Suppressor macrophage treated with lipopolysaccharide for 1 hour (primary cell): ENCODE results near the gene NR2F1-AS1.

Experiments
- DNase-seq, 3 donors: peaks; one replicate each; pipeline ENCODE4 v3.0.0-alpha.2; 2020 to 2022

The NR2F1-AS1 gene

DNA sequence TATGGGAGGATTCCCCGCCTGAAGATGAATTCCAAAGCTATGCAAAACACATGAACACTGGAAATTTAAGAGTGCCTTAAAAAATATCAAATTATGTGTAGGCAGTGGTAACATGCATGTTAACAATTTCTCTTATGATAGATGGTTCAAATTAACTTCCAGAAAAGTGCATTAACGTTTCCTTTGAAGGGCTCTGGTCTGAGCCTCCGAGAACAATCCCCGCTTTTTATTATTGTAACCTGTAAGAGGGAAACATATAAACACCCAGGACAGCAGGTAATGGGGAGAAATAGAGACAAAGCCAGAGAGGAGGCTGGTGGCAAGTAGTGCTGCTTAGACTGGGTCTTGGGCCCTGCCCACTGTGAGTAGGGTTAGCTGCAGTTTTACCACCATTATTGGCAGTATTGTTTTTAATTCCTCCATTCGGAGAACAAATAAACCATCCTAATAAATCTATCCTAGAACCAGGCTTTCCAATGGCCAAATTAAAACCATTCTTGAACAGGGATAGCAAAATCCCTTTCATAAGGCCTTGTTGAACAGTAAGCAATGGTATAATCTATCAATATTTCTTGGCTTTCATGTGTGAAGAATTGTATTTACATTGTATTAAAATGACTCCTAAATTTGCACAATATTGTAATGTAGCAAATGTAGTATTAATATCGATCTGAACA is 8.3 kb upstream of the NR2F1-AS1 start:
- DNase-seq: no peak

DNA sequence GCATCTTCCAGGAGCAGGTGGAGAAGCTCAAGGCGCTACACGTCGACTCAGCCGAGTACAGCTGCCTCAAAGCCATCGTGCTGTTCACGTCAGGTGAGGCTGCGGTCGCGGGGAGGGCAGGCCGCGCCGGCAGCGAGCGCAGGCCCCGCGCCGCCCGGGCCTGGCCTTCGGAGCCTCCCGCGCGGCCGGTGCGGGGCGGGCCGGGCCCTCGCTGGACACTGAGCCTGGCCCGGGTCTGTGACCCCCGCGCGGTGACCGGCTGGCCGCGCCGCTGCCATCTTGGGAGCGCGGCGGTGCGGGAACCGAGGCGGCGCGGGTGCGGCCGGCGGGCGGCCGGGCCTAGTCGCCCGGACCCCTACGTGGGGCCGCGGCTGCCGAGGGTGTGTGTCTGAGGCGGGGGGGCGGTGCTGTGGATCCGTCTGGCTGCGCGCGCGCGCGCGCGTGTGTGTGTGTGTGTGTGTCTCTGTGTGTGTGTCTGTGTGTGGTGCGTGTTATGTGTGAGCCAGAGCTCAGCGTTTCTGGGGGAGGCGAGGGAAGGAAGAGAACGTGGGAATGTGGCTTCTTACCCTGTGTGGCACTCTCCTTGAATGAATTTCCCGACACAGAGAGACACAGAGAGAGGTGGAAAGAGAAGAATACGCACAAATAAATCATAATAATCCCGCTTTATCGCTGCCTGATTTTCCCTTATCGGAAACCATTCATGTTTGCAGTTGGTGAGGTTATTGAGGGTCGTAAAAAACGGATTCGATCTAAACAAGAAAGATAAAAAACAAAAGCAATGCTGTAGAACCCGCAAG is 7.5 kb upstream of the NR2F1-AS1 start:
- DNase-seq: no peak

DNA sequence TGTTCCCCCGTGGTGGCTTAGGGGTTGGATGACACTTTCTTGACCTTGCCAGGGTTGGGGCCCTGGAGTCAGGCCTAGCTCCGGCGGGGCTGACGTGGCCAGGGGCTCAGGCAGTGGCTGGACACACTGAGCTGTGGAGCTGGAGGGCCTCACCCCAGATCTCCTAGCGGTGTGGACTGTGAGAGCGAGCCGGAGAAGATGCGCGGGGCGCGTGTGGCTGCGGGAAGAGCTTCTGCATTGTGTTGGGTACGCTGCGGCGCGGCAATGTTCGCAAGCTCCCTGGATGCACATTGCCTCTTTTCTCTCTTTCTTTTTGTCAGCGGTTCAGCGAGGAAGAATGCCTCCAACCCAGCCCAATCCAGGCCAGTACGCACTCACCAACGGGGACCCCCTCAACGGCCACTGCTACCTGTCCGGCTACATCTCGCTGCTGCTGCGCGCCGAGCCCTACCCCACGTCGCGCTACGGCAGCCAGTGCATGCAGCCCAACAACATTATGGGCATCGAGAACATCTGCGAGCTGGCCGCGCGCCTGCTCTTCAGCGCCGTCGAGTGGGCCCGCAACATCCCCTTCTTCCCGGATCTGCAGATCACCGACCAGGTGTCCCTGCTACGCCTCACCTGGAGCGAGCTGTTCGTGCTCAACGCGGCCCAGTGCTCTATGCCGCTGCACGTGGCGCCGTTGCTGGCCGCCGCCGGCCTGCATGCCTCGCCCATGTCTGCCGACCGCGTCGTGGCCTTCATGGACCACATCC is 6.8 kb upstream of the NR2F1-AS1 start:
- DNase-seq: no peak

DNA sequence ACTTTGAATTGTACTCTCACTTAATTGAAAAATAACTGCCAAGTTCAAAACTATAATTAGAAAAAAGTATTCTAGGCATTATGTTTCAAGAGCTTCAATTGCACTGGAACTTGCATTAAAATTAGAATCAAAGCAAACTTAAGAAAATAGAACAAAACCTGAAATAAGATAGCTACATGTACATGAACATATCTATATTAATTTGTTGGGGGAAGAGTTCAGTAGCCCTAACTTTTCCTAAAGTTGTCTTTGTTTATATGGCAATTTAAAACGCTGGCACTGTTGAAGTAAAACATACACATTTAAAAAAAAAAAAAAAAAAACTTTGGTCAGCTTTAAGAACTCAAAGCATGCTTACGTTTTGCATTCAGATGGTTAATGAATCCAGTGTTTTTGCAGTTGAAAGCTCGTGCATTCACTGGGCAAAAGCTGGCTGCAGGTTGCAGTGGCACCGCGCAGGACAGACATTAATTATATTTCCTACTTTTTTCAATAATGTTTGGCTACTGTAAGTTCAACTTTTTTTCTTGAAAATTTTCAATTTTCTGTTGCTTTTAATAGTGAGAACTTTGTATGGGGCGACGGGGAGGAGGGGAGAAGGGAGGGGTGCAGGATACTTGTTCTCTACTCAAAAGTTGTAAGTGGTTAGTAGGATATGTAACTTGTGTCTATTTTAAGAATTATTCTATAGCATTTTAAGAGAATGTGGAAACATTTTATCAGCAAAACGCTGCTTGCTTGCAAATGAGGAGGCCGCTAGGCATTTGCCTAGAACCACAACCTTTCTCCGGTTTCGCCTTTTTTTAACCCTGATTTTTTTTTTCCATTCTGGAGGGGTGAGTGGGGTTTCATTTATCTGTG is 5.9 kb upstream of the NR2F1-AS1 start:
- DNase-seq: no peak

DNA sequence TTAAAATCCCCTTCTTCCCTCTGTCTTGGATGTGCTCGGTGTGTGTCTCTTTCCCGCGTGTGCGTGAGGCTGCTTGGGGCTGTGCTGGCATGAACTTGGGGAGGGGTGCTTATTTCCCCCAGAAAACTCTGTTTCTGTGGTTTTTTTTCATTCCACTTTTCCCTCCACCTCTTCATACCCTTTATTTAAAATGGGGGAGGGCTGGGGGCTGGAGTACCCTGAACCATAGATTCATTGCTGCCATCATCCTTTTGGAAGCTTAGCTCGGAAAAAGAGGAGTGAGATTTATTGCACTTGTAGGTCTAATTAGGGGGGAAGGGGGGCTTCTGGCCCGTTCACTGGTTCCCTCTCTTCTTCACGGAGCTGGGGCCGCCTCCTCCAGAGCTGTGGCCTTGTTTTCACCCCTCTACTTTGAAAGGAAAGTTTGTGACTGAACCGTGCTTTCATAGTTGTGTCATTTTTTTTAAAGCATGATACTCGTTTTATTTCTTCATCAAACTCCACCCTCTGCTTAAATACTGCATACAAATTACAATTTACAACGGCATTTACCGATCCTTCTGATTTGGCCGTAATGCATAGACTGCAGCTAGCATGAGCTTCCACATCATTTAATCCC is 4.9 kb upstream of the NR2F1-AS1 start:
- DNase-seq: no peak

DNA sequence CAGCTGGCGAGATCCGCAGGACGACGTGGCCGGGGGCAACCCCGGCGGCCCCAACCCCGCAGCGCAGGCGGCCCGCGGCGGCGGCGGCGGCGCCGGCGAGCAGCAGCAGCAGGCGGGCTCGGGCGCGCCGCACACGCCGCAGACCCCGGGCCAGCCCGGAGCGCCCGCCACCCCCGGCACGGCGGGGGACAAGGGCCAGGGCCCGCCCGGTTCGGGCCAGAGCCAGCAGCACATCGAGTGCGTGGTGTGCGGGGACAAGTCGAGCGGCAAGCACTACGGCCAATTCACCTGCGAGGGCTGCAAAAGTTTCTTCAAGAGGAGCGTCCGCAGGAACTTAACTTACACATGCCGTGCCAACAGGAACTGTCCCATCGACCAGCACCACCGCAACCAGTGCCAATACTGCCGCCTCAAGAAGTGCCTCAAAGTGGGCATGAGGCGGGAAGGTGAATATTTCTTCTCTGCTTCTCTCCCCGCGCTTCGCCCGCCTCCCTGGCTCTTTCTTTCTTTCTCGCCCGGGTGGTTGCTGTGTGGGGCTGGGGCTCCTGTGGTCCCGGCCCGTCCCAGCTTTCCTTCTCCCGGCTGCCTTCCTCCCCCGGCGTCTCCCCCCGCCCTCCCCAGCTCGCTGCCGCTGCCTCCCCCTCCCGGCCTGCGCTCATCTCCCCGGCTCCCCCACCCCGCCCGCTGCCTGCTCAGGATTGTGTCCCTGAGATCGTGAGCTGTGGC is 4.2 kb upstream of the NR2F1-AS1 start:
- DNase-seq: peak in 1 of 3 donors; percentile 34

DNA sequence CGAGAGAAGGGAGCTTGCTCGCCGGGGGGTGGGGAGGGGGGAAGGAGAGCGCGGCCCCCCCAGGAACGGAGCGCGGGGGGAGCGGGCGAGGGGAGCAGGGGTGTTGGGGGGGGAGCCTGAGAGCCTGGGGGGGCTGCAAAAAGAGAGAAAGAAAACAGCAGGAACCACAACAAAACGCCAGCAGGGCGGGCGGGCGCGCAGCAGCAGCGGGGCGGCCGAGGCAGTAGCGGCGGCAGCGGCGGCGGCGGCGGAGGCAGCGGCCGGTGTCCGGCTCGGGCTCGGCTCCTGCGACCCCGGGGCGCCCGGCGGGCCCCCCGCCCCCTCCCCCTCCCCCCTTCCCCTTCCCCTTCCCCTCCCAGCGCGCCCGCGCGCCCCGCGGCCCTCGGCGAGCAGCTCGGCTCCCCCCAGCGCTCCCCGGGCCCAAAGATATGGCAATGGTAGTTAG is 3.6 kb upstream of the NR2F1-AS1 start:
- DNase-seq: peak in 1 of 3 donors; percentile 47

DNA sequence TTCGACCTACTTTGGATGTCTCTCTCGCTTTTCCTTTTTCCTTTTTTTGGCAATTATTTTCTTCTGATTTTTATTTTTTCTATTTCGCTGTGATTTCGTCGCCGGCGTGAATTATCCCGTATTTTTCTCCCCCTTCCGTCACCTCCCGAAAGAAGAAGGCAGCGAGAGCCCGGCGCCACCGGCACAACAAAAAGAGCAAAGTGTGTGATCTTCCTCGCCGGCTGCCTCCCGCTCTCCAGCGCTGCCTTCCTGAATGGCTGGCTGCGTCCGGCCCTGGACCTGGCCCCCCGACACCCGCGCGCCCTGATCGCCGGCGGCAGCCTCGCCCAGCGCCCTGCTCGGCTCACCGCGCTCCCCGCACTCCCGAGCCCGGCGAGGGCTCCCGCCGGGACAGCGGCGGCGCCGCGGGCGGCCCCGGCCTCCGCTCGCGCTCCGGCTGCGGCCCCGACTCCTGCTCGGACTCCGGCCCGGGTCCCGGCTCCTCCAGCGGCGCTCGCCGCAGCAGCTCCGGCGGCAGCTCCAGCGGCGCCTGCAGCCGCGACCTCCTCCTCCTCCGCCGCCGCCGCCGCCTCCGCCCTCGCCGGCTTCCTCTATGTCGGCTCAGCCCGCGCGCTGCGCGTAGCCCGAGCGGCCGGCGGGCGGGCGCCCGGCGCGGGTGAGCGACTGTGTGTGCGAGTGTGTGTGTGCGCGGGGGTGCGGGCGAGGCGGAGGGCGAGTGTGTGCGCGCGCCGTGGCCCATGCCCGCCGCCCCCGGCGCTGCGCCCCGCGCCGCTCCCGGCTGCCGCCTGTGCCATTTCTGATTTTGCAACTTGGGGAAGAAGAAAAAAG is 3.0 kb upstream of the NR2F1-AS1 start:
- DNase-seq: peak; percentile 52 to 80 (median 71)

DNA sequence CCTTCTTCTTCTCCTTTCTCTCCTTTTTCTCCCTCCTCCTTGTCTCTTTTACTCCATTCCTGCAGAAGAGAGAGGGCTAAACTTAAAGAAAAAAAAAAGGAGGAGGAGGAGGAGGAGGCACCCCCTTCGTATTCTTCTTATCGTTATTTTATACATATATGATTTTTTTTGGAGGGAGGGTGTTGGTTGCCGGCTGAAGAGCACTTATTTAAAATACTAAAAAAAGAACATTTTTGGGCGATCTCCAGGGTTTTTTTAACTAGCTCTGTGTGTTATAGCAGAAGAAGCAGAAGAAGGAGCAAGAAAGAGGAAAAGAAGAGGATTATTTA is 2.4 kb upstream of the NR2F1-AS1 start:
- DNase-seq: no peak

DNA sequence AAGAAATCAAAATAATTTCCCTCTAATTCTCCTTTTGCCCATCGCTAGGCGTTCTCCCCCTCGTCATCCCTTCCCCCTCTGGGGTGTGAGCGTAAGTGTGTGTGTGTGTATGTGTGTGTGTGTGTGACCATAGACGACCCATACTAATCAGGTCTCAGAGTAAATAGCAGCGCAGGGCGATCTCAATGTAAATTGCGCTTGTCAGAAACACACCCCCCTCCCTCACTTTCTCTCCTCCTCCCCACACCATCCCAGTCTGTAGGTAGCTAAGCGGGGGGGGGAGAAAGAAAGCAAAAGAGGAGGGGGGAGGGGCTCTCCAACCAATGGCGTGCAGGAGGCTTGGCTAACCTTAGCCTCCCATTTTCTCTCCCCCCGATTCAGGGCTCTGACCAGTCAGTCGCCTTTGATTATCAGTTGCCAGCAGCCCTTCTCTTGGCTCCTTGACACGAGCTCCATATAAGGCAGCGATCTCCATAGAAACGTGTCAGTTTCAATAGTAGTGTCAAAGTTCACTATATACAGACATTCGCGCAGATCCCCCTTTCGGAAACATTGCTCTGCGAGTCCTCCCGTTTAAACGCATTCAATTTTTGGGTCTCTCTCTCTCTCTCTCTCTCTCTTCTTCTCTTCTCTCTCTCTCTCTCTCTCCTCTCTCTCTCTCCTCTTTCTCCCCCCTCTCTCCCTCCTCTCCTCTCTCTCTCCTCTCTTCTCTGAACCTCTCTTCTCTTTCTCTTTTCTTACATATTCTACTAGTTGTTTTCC is 1.8 kb upstream of the NR2F1-AS1 start, which contains the start of gene NR2F1:
Gene NR2F1 (plus strand): TSS at position 546 of the 762 bp plus-strand sequence. CDS start 1,802 bp downstream, outside the sequence.
- DNase-seq: peak in 1 of 3 donors; percentile 22

DNA sequence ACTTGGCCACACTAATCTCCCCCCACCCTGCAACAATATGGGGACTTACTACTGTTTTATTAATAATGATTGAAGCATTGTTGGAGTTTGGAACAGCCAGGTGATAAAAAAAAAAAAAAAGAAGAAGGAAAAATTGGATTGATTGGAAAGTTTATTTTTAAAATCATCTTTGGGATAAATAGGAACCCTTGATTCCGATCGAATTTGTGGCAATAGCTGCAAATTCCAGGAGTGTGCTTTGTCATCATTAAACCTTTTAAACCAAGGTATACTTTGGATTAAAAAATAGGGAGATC is 1.1 kb upstream of the NR2F1-AS1 start:
- DNase-seq: no peak

DNA sequence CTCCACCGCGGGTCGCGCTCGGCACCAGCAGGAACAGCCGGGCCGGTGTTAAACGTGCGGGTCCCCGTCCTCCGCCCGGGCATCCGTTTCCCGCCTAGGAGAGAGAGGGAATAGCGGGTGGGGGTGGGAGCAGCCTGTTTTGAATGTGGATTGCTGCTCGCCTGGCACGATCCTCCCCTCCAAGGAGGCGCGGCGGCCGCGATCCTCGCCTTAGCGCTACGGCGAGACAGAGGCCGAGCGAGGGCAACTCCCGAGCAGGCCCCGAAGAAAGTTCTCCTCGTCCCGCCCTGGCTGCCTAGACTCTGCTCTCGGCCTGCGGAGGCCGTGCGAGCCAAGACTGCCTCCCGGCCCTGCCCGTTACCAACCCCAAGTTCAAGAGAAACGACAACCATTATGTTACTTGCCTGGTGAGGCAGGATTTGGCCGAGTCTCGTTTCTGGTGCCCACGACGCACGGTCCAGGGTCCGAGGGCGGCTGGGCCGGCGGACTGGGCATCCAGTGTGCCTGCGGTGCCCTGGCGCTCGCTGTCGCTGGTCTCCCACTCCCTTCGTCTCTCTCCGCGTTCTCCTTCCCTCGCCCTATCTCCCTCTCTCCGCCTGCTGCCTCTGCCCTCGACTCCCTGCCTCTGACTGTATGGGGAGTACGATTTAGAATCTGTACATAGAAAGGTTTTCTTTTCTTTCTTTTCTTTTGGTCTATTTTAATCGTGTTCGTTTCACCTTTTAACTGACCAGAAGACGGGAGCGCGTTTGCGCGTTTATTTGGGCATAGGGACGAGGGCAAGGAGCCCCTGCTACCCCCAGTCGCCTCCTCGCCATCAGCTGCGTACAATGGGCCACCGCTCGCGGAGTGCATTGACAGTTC is 724 bp downstream of the NR2F1-AS1 start:
- DNase-seq: peak; percentile 27 to 46 (median 36)

DNA sequence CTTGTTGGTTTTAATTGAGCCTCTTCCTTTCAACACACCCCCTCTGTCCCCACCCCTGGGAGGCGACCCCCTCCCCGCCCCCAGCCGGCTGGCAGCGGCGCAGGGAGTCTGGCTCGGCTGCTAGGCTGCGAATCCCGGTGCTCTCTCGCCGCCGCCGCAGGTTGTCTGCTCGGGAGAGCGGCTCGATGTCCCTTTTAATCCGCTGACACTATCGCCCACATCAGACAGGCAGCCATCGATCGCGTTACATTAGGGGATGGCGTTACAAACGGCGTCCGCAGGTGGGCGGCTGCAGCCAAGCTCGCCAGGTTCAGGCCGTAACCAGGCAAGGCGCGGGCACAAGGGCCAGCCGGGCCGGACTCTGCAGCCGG is 1.3 kb downstream of the NR2F1-AS1 start:
- DNase-seq: no peak

DNA sequence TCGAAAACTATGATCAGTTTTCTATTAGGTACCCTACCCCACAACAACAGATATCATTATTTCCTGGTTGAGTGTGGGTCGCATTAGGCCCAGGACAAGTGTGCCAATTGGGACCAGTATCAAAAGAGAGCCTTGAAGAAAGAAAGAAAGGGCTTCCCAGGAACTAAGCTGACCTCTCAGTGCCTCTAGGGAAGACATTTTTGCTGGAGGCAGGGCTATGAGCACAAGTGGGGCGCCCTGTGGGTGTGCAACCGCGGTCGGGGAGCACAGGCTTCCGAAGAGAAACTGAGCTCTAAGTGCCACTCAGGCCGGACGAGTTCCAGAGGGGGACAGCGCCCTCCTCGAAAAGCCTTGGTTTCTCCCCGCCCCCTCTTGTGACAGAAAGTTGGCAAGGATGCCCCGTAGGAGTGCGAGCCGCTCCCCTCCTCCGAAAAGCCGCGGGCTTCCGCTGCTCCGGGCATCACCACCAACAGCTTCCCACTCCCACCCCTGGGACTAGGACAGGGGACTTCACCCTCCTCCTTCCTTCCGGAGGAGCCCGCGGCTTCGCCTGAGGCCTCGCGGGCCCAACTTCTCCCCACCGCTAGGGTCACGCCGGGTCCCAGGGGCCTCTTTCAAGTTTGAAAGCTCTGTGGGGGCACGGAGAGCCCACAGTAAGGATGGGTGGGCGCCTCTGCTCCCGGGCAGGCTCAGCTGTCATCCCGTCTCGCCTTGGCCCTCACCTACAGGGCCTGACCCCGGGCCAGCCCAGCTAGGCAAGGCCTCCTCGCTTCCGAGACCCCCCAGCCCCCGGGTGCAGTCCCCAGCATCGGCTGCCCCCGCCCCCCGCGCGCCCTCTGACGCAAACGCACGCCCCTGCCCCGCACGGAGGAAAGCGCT is 2.0 kb downstream of the NR2F1-AS1 start:
- peak; percentile 35 to 54 (median 37) for DNase-seq

DNA sequence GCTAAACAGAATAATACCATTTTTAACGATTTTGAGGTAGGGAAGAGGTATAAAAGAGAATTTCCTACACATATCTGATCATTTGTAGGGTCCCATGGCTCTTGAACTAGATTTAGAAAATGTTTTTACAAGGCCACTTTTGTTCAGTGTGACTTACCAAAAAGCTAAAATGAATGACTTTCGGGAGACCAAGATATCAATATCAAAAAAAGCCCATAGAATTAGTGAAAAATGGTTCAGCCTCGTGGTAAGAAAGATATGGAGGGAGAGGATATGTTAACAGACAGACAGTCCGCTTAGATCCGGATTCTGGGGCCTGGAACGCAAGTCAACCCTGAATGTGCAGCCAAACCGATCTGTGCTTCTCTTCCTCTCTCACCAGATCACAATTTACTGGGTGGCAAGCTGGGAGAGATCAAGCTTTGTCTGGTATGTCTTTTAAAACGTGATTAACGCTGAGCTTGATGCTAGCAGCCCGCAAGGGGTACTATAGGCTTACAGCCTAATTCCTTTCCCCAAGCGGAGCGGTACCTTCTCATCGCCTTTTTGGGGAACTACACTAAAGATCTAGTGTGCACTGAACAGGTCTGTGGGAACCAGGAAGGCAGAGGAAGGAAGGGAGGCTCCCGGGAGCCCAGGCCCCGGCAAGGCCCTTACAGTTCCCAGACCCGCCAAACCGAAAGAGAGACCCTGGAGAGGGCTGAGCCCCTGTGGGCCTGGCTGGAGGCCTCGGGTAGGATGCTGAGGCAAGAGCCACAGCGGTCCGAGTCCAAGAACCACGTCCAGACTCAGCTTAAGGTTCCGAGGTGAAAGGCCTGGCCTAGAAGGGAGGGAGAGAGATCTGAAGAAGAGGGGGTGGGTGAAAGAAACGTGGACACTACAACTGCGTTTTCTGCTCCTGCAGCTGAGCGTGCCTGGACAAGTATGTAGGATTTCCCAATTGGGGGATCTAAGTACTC is 2.9 kb downstream of the NR2F1-AS1 start:
- DNase-seq: no peak

DNA sequence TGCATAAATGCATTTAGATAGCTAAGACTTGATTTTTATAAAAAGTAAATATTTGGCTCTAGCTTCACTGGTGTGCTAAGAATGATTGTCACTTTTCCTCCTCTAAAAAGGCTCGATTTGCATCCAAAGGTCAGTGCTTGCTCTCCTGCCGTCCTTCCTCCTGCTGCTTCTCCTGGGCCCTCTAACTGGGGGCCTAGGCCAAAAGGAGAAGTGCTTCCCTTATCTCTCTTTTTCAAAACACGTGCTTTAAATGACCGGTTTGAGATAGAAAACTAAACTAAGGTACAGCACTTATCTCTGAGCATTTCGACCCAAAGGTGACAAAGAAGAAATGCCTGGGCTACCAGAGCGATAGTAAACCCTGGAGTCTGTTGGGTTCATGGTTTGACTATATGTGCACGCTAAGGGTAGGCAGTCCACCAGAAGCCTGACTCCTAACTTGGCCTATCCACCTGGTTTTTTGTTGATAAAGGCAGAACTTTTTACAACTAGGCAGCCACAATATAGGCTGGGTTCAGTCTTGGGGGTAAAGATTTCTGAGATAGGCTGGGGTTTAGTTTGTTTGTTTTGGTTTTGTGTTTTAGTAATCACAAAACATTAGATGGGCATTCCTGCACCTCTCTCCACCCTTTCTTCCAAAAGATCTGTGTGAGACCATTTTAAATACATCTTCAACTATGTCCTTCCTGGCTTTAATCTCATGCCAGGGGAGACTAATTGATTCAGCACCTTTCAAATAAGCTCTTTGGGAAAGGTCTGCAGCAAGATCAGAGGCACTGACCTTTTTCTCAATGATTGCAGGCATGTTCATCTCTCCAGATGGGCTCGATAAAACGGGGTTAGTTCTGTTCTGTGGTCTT is 3.8 kb downstream of the NR2F1-AS1 start:
- no peak for DNase-seq
